K562 (cell line): ENCODE results near the gene NUCB2. TPM values are rescaled to one million over a fixed set of nuclear protein-coding genes. Genes with fewer than 3 reads are reported as not detected.

Source experiments
- ATAC-seq: fragments of 200-7000 bp; cut with Tn5 transposase; 3 replicates; pipeline ENCODE4 v1.9.1; 2020; ENCODE audit warnings: moderate library complexity
- BruUV-seq: library from RNA; stranded (reverse); fragments of 400-500 nt; replicated peaks from 2 replicates; lab custom pipeline; 2021; lab: Mats Ljungman, UMichigan
- CTCF ChIA-PET: fragments of 300-600 bp; formaldehyde crosslinking; extraction: SDS; loops from one replicate; lab custom pipeline; 2021; ENCODE audit warnings: low intra/inter-chr PET ratio; lab: Yijun Ruan, JAX
- POLR2A ChIA-PET: fragments of 300-600, 350-650 bp; sonication (Branson Sonifier 250); formaldehyde crosslinking; extraction: SDS; loops from one replicate; lab custom pipeline; 2021; ENCODE audit warnings: antibody characterized with exemption, inconsistent platforms; lab: Yijun Ruan, JAX
- DNase-seq, 4 experiments: peaks; one replicate each; pipeline versions ENCODE4 v3.0.0 to v3.0.0-alpha.2; 2011 to 2018; ENCODE audit warnings: low spot score in 3 of 4, mixed read lengths in 3 of 4; ENCODE audit errors: extremely low read depth in 1 of 4
- FAIRE-seq: peaks from 2 replicates; lab custom pipeline; 2011; peaks lifted over from hg19 to GRCh38; lab: Jason Lieb, UNC
- H2AFZ ChIP-seq: 2 replicates; pipeline ENCODE4 v1.6.0; 2011; ENCODE audit warnings: low read depth, low read length, control low read depth, inconsistent platforms
- H3K27ac ChIP-seq: fragments of 200-600 bp; 3 replicates; pipeline ENCODE4 v1.8.0; 2011; ENCODE audit warnings: low read depth, mild to moderate bottlenecking, control low read depth, inconsistent platforms, low read length, moderate library complexity, mixed read lengths; ENCODE audit errors: extremely low read depth
- H3K27me3 ChIP-seq, 2 experiments: fragments of 300-600 bp in 1 of 2; 2 replicates in 1 of 2; 3 replicates in 1 of 2; pipeline versions ENCODE4 v1.6.0 to v1.8.0; 2011; ENCODE audit warnings: inconsistent platforms in 2 of 2, low read length in 2 of 2, mild to moderate bottlenecking in 1 of 2, mixed read lengths in 1 of 2, moderate library complexity in 1 of 2; ENCODE audit not compliant: control insufficient read depth in 2 of 2, insufficient read depth in 2 of 2
- H3K36me3 ChIP-seq: fragments of 300-600 bp; 3 replicates; pipeline ENCODE4 v1.8.0; 2011; ENCODE audit warnings: mild to moderate bottlenecking, low read length, inconsistent platforms; ENCODE audit not compliant: control insufficient read depth, insufficient read depth
- H3K4me1 ChIP-seq, 2 experiments: fragments of 200-600 bp in 1 of 2; replicated peaks in 1 of 2; 2 replicates in 1 of 2; 3 replicates in 1 of 2; pipeline versions ENCODE4 v1.5.1 to v1.8.0; 2011; ENCODE audit warnings: inconsistent platforms in 2 of 2, low read length in 2 of 2, mild to moderate bottlenecking in 1 of 2, mixed read lengths in 1 of 2, moderate library complexity in 1 of 2; ENCODE audit not compliant: control insufficient read depth in 2 of 2, insufficient read depth in 2 of 2
- H3K4me2 ChIP-seq: 2 replicates; pipeline ENCODE4 v1.6.1; 2011; ENCODE audit warnings: low read length, control low read depth, inconsistent platforms, mixed read lengths; ENCODE audit not compliant: insufficient read depth
- H3K4me3 ChIP-seq: fragments of 200-600 bp; sonication (generic), shearing (Covaris generic); 2 replicates; pipeline ENCODE4 v1.5.1; 2016; ENCODE audit warnings: control low read depth, inconsistent platforms
- H3K79me2 ChIP-seq: fragments of 200-600 bp; 3 replicates; pipeline ENCODE4 v1.8.0; 2011; ENCODE audit warnings: low read length, inconsistent platforms; ENCODE audit not compliant: control insufficient read depth, insufficient read depth
- H3K9ac ChIP-seq, 2 experiments: 2 replicates each; pipeline versions ENCODE4 v1.6.0 to v1.6.1; 2011; ENCODE audit warnings: low read depth in 2 of 2, low read length in 2 of 2, control low read depth in 1 of 2, inconsistent platforms in 1 of 2, mild to moderate bottlenecking in 1 of 2, mixed read lengths in 1 of 2; ENCODE audit not compliant: insufficient read depth in 1 of 2
- H3K9me1 ChIP-seq: one replicate; pipeline ENCODE4 v1.6.0; 2011; ENCODE audit warnings: inconsistent platforms, mild to moderate bottlenecking, low read length, moderate library complexity; ENCODE audit not compliant: control insufficient read depth, insufficient read depth
- H3K9me3 ChIP-seq: replicated peaks from 2 replicates; pipeline ENCODE4 v1.5.1; 2011; ENCODE audit warnings: low read depth, low read length, inconsistent platforms; ENCODE audit not compliant: control insufficient read depth, insufficient read depth
- H4K20me1 ChIP-seq: replicated peaks from 2 replicates; pipeline ENCODE4 v1.6.1; 2011; ENCODE audit warnings: low read length, inconsistent platforms, mixed read lengths; ENCODE audit not compliant: control insufficient read depth, insufficient read depth
- CHD2 ChIP-seq: IDR thresholded peaks from 2 replicates; pipeline ENCODE4 v1.6.1; 2011; ENCODE audit warnings: low read depth, low read length
- HNRNPK ChIP-seq: fragments of 200-400 bp; formaldehyde crosslinking; IDR thresholded peaks from one replicate; pipeline ENCODE4 v1.6.1; 2018; ENCODE audit warnings: mild to moderate bottlenecking, low read depth, low read length; ENCODE audit not compliant: poor library complexity, severe bottlenecking
- MYC ChIP-seq, 2 experiments: fragments of 250-450 bp in 1 of 2; sonication (Bioruptor Pico) in 1 of 2; IDR thresholded peaks; 2 replicates each; pipeline versions ENCODE4 v1.5.1 to v1.6.1; 2012 to 2021; ENCODE audit warnings: low read depth in 2 of 2, borderline replicate concordance in 1 of 2, improper control_type of control experiment in 1 of 2, low read length in 1 of 2, mild to moderate bottlenecking in 1 of 2, moderate library complexity in 1 of 2
- POLR2AphosphoS5 ChIP-seq: IDR thresholded peaks from 2 replicates; pipeline ENCODE4 v1.6.1; 2011; ENCODE audit warnings: mild to moderate bottlenecking, low read depth, low read length, moderate library complexity; ENCODE audit not compliant: control insufficient read depth, insufficient read depth
- SMARCE1 ChIP-seq: fragments of 450-650 bp; IDR thresholded peaks from 2 replicates; pipeline ENCODE4 v1.7.1; 2016; ENCODE audit warnings: mild to moderate bottlenecking
- WGBS: fragments of 100-300 bp; shearing (Covaris generic); methylation state at CpG from one replicate; pipeline ENCODE4 v1.1.6; 2016; ENCODE audit warnings: low coverage, mixed read lengths; ENCODE audit not compliant: insufficient coverage; ENCODE audit errors: missing lambda C conversion rate; 5-methylcytosine and 5-hydroxymethylcytosine counted together
- in situ Hi-C: fragments of 300-500 bp; cut with MboI; formaldehyde crosslinking; loops from 4 replicates; pipeline ENCODE4 v1.15.0; 2018; ENCODE audit warnings: inconsistent platforms, mixed read lengths
- intact Hi-C: fragments of 100-400 bp; cut with micrococcal nuclease; formaldehyde crosslinking; loops from 2 replicates; pipeline ENCODE4 v1.14.2; 2022
- polyA plus RNA-seq, 8 experiments: library from polyadenylated mRNA; depleted of rRNA in 4 of 8; stranded (reverse) in 5 of 8; unstranded in 3 of 8; fragments of >200 nt; fragmentation: Nextera tagmentation in 2 of 8; fragmentation: Illumina TruSeq in 1 of 8; extraction: Ambion mirVana in 2 of 8; extraction: Trizol in 1 of 8; gene quantifications; 2 replicates each; pipeline versions ENCODE4 v1.2.1 to v1.2.3, GENCODE V29; 2011 to 2014; ENCODE audit warnings: inconsistent platforms in 1 of 8, missing spikeins in 1 of 8
- total RNA-seq, 7 experiments: library from RNA; depleted of rRNA in 6 of 7; stranded (reverse); fragments of >200 nt in 6 of 7; fragmentation: Illumina TruSeq in 2 of 7; extraction: Trizol in 2 of 7; gene quantifications; 2 replicates each; pipeline versions ENCODE4 v1.2.1 to v1.2.3, GENCODE V29; 2011 to 2021; ENCODE audit warnings: low replicate concordance in 1 of 7
- TF ChIP-seq, protein P1 (sequence below): fragments of 450-650 bp; formaldehyde crosslinking; IDR thresholded peaks from 2 replicates; pipeline ENCODE4 v1.4.0; 2022; ENCODE audit warnings: mild to moderate bottlenecking, moderate library complexity

NUCB2 gene
- total and polyA plus RNA-seq, 9 of the 15 experiments (the other 6 are each of a cell fraction or from before 2014, with no cell fraction given) = 54.0 to 108 (median 84.6) TPM

GRCh38 chr11:17244046-17244445 is 32.5 kb upstream of the NUCB2 start:
- FAIRE-seq = no peak
- no peaks in the 10 kb centered on the region for H3K9me3 ChIP-seq
- no peaks in the 10 kb centered on the region for H4K20me1 ChIP-seq
- no peaks in the 10 kb centered on the region for H3K9me1 ChIP-seq
- H3K27ac ChIP-seq = no peak overlapping the region
- DNase-seq = no peak
- no peaks in the 10 kb centered on the region for H3K36me3 ChIP-seq
- H3K27me3 ChIP-seq = 0 out of 5 replicates have a peak, but pooled peaks cover 2 to 4% of the 10 kb centered on the region in 2 experiments
- no peak overlapping the region for H2AFZ ChIP-seq
- H3K79me2 ChIP-seq = no peaks in the 10 kb centered on the region
- in situ Hi-C loops (no loop called here), intact Hi-C loops (no loop called here)
- ChIA-PET POLR2A (no interaction called here), CTCF (no interaction called here)
- no peak overlapping the region for H3K4me2 ChIP-seq
- TF ChIP-seq HNRNPK = no peak
- no peak overlapping the region for H3K4me3 ChIP-seq
- peak; percentile 52 for ATAC-seq
- 5% methylated on average over 2 of the region's 2 CpGs for WGBS
- no peak overlapping the region for H3K9ac ChIP-seq
- BruUV-seq = no TSS peak
- no peaks in the 10 kb centered on the region for H3K4me1 ChIP-seq

DNA sequence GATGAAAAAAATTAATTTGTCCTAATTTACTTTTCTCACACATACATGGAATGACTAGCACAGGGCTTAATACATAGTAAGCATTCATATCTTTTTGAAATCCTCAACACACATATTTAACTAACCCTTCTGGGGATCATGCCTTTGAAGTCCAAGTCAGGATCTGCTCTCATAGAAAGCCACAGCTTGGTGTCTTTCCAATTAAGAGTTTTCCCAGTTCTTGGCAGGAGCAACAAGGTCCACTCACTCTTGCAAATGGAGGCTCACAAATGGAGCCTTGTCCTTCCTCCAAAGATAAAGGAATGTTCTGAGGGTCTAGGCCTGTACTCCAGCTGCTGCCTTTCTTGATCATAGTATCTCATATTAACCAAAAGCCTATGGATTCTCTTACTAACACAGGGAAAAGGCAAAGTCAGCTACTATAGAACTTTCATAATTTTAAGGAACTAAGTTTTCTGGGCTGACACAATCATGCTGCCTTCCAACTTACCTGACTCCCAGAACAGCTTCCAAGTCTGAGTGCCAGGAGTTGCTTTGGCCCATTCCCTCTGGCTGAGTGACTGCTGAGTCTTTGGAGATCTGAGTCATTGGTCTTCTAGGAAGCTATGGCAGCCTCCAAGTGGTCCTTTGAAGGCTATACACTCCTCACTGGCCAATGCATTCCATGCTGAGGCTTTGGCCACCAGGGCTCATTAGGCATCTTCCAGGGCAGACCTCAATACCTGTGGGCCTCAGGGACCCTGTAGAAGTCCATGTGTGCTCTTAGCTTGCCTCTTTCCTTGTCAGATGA is 25.8 kb upstream of the NUCB2 start:
- H3K9me1 ChIP-seq = no peaks in the 10 kb centered on the region
- H3K4me2 ChIP-seq = no peak overlapping the region
- POLR2A ChIA-PET = no interaction called here
- peak; percentile 66 for ATAC-seq
- H3K27me3 ChIP-seq = 0 out of 5 replicates have a peak, but pooled peaks cover 0 to 4% of the 10 kb centered on the region in 2 experiments
- CTCF ChIA-PET = no interaction called here
- no TSS peak for BruUV-seq
- peak overlapping the region; percentile 20; the same call in 1 of the 2 replicates for H2AFZ ChIP-seq
- no peaks in the 10 kb centered on the region for H3K79me2 ChIP-seq
- DNase-seq = no peak
- H3K36me3 ChIP-seq = no peaks in the 10 kb centered on the region
- H3K27ac ChIP-seq = no peak overlapping the region
- in situ Hi-C loops (no loop called here), intact Hi-C loops (no loop called here)
- H4K20me1 ChIP-seq = no peaks in the 10 kb centered on the region
- no peak overlapping the region for H3K9ac ChIP-seq
- TF ChIP-seq CHD2 = no peak
- TF ChIP-seq, protein P1, sequence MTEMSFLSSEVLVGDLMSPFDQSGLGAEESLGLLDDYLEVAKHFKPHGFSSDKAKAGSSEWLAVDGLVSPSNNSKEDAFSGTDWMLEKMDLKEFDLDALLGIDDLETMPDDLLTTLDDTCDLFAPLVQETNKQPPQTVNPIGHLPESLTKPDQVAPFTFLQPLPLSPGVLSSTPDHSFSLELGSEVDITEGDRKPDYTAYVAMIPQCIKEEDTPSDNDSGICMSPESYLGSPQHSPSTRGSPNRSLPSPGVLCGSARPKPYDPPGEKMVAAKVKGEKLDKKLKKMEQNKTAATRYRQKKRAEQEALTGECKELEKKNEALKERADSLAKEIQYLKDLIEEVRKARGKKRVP (CRISPR knock-in tag) = no peak
- TF ChIP-seq SMARCE1 = no peak
- TF ChIP-seq MYC (IDR thresholded peaks at IDR 0.05; ENCODE audit: low read depth, low read length) = no peak
- no peak for TF ChIP-seq MYC (CRISPR knock-in tag; IDR thresholded peaks at IDR 0.05; ENCODE audit: borderline replicate concordance, low read depth)
- TF ChIP-seq POLR2AphosphoS5 = no peak
- no peaks in the 10 kb centered on the region for H3K9me3 ChIP-seq
- H3K4me3 ChIP-seq = no peak overlapping the region
- H3K4me1 ChIP-seq = no peaks in the 10 kb centered on the region; a peak in 2 of 5 replicates
- no peak for FAIRE-seq
